ENCODE results near the gene TGFBR3.

Gene TGFBR3

GRCh38 chr1:91828583-91829281 lies 57.2 kb downstream of the TGFBR3 start:
- no peaks in the 10 kb centered on the region for H3K36me3 ChIP-seq (ENCODE audit: control insufficient read depth, insufficient read depth, low read length)
- no peaks in the 10 kb centered on the region for H3K4me1 ChIP-seq (ENCODE audit: control insufficient read depth, insufficient read depth, low read length)
- no peaks in the 10 kb centered on the region for H3K9me3 ChIP-seq (ENCODE audit: control insufficient read depth, insufficient read depth, low read length)
- no peak overlapping the region for H3K9ac ChIP-seq (ENCODE audit: low read depth, low read length)
- H3K4me3 ChIP-seq (ENCODE audit: low read depth, low read length): no peak overlapping the region
- H3K27me3 ChIP-seq (ENCODE audit: control insufficient read depth, insufficient read depth, low read length): no peaks in the 10 kb centered on the region

GRCh38 chr1:91827459-91828321 lies 58.3 kb downstream of the TGFBR3 start:
- Histone ChIP-seq H3K9ac (ENCODE audit: low read depth, low read length) (no peak overlapping the region), H3K4me3 (ENCODE audit: low read depth, low read length) (no peak overlapping the region), H3K27me3 (ENCODE audit: control insufficient read depth, insufficient read depth, low read length) (no peaks in the 10 kb centered on the region), H3K36me3 (ENCODE audit: control insufficient read depth, insufficient read depth, low read length) (no peaks in the 10 kb centered on the region), H3K4me1 (ENCODE audit: control insufficient read depth, insufficient read depth, low read length) (no peaks in the 10 kb centered on the region), H3K9me3 (ENCODE audit: control insufficient read depth, insufficient read depth, low read length) (no peaks in the 10 kb centered on the region)

- H3K4me3 ChIP-seq (ENCODE audit: low read depth, low read length): no peak overlapping the region
Measured at GRCh38 chr1:91827087-91827458, 58.9 kb downstream of the TGFBR3 start.

GRCh38 chr1:91826649-91827048 lies 59.3 kb downstream of the TGFBR3 start:
- Histone ChIP-seq H3K36me3 (ENCODE audit: control insufficient read depth, insufficient read depth, low read length) (no peaks in the 10 kb centered on the region), H3K4me1 (ENCODE audit: control insufficient read depth, insufficient read depth, low read length) (no peaks in the 10 kb centered on the region), H3K9ac (ENCODE audit: low read depth, low read length) (no peak overlapping the region), H3K9me3 (ENCODE audit: control insufficient read depth, insufficient read depth, low read length) (no peaks in the 10 kb centered on the region), H3K27me3 (ENCODE audit: control insufficient read depth, insufficient read depth, low read length) (no peaks in the 10 kb centered on the region), H3K4me3 (ENCODE audit: low read depth, low read length) (no peak overlapping the region)

More at GRCh38 chr1:91827087-91827458, 58.9 kb downstream of the TGFBR3 start:
- no peaks in the 10 kb centered on the region for H3K36me3 ChIP-seq (ENCODE audit: control insufficient read depth, insufficient read depth, low read length)
- H3K9ac ChIP-seq (ENCODE audit: low read depth, low read length): no peak overlapping the region
- H3K9me3 ChIP-seq (ENCODE audit: control insufficient read depth, insufficient read depth, low read length): no peaks in the 10 kb centered on the region
- no peaks in the 10 kb centered on the region for H3K4me1 ChIP-seq (ENCODE audit: control insufficient read depth, insufficient read depth, low read length)
- no peaks in the 10 kb centered on the region for H3K27me3 ChIP-seq (ENCODE audit: control insufficient read depth, insufficient read depth, low read length)

GRCh38 chr1:91826248-91826647 lies 59.7 kb downstream of the TGFBR3 start:
- Histone ChIP-seq H3K4me1 (ENCODE audit: control insufficient read depth, insufficient read depth, low read length) (no peaks in the 10 kb centered on the region), H3K36me3 (ENCODE audit: control insufficient read depth, insufficient read depth, low read length) (no peaks in the 10 kb centered on the region), H3K9ac (ENCODE audit: low read depth, low read length) (no peak overlapping the region)

GRCh38 chr1:91821126-91821868 lies 64.7 kb downstream of the TGFBR3 start:
- no peak overlapping the region for H3K9ac ChIP-seq (ENCODE audit: low read depth, low read length)
- no peaks in the 10 kb centered on the region for H3K9me3 ChIP-seq (ENCODE audit: control insufficient read depth, insufficient read depth, low read length)
- no peak overlapping the region for H3K4me3 ChIP-seq (ENCODE audit: low read depth, low read length)
- H3K36me3 ChIP-seq (ENCODE audit: control insufficient read depth, insufficient read depth, low read length): no peaks in the 10 kb centered on the region
- no peaks in the 10 kb centered on the region for H3K4me1 ChIP-seq (ENCODE audit: control insufficient read depth, insufficient read depth, low read length)
- H3K27me3 ChIP-seq (ENCODE audit: control insufficient read depth, insufficient read depth, low read length): no peaks in the 10 kb centered on the region

More at GRCh38 chr1:91826248-91826647, 59.7 kb downstream of the TGFBR3 start:
- Histone ChIP-seq H3K4me3 (ENCODE audit: low read depth, low read length) (no peak overlapping the region), H3K9me3 (ENCODE audit: control insufficient read depth, insufficient read depth, low read length) (no peaks in the 10 kb centered on the region), H3K27me3 (ENCODE audit: control insufficient read depth, insufficient read depth, low read length) (no peaks in the 10 kb centered on the region)

GRCh38 chr1:91819038-91819788 lies 66.7 kb downstream of the TGFBR3 start:
- Histone ChIP-seq H3K9ac (ENCODE audit: low read depth, low read length) (no peak overlapping the region), H3K4me3 (ENCODE audit: low read depth, low read length) (no peak overlapping the region), H3K4me1 (ENCODE audit: control insufficient read depth, insufficient read depth, low read length) (no peaks in the 10 kb centered on the region), H3K9me3 (ENCODE audit: control insufficient read depth, insufficient read depth, low read length) (no peaks in the 10 kb centered on the region), H3K27me3 (ENCODE audit: control insufficient read depth, insufficient read depth, low read length) (no peaks in the 10 kb centered on the region), H3K36me3 (ENCODE audit: control insufficient read depth, insufficient read depth, low read length) (no peaks in the 10 kb centered on the region)

GRCh38 chr1:91818713-91818975 lies 67.3 kb downstream of the TGFBR3 start:
- Histone ChIP-seq H3K9me3 (ENCODE audit: control insufficient read depth, insufficient read depth, low read length) (no peaks in the 10 kb centered on the region), H3K4me1 (ENCODE audit: control insufficient read depth, insufficient read depth, low read length) (peaks cover 2% of the 10 kb centered on the region), H3K9ac (ENCODE audit: low read depth, low read length) (no peak overlapping the region)

GRCh38 chr1:91817211-91817905 lies 68.6 kb downstream of the TGFBR3 start:
- no peak overlapping the region for H3K9ac ChIP-seq (ENCODE audit: low read depth, low read length)
- H3K9me3 ChIP-seq (ENCODE audit: control insufficient read depth, insufficient read depth, low read length): no peaks in the 10 kb centered on the region
- H3K4me3 ChIP-seq (ENCODE audit: low read depth, low read length): no peak overlapping the region
- no peaks in the 10 kb centered on the region for H3K27me3 ChIP-seq (ENCODE audit: control insufficient read depth, insufficient read depth, low read length)
- no peaks in the 10 kb centered on the region for H3K36me3 ChIP-seq (ENCODE audit: control insufficient read depth, insufficient read depth, low read length)
- H3K4me1 ChIP-seq (ENCODE audit: control insufficient read depth, insufficient read depth, low read length): peaks cover 3% of the 10 kb centered on the region

More at GRCh38 chr1:91818713-91818975, 67.3 kb downstream of the TGFBR3 start:
- Histone ChIP-seq H3K27me3 (ENCODE audit: control insufficient read depth, insufficient read depth, low read length) (no peaks in the 10 kb centered on the region), H3K4me3 (ENCODE audit: low read depth, low read length) (no peak overlapping the region), H3K36me3 (ENCODE audit: control insufficient read depth, insufficient read depth, low read length) (no peaks in the 10 kb centered on the region)

- H3K9ac ChIP-seq (ENCODE audit: low read depth, low read length): no peak overlapping the region
- no peaks in the 10 kb centered on the region for H3K36me3 ChIP-seq (ENCODE audit: control insufficient read depth, insufficient read depth, low read length)
- no peaks in the 10 kb centered on the region for H3K9me3 ChIP-seq (ENCODE audit: control insufficient read depth, insufficient read depth, low read length)
- peaks cover 3% of the 10 kb centered on the region for H3K4me1 ChIP-seq (ENCODE audit: control insufficient read depth, insufficient read depth, low read length)
- no peak overlapping the region for H3K4me3 ChIP-seq (ENCODE audit: low read depth, low read length)
- no peaks in the 10 kb centered on the region for H3K27me3 ChIP-seq (ENCODE audit: control insufficient read depth, insufficient read depth, low read length)
Measured at GRCh38 chr1:91816031-91816430, 69.9 kb downstream of the TGFBR3 start.

GRCh38 chr1:91814448-91814847 lies 71.5 kb downstream of the TGFBR3 start:
- Histone ChIP-seq H3K4me3 (ENCODE audit: low read depth, low read length) (no peak overlapping the region), H3K4me1 (ENCODE audit: control insufficient read depth, insufficient read depth, low read length) (peaks cover 3% of the 10 kb centered on the region), H3K36me3 (ENCODE audit: control insufficient read depth, insufficient read depth, low read length) (no peaks in the 10 kb centered on the region), H3K9me3 (ENCODE audit: control insufficient read depth, insufficient read depth, low read length) (no peaks in the 10 kb centered on the region), H3K9ac (ENCODE audit: low read depth, low read length) (no peak overlapping the region), H3K27me3 (ENCODE audit: control insufficient read depth, insufficient read depth, low read length) (no peaks in the 10 kb centered on the region)

All from iPS-15b (cell line).